HEK293 (cell line): ENCODE measurements around the gene PCDHA6.

Experiments used
- ZFP69B ChIP-seq: fragments of 450-650 bp; formaldehyde crosslinking; IDR thresholded peaks from 2 replicates; pipeline ENCODE4 v1.5.1; 2016; ENCODE audit warnings: missing biosample characterization, missing genetic modification characterization
- ZIC2 ChIP-seq: fragments of 450-650 bp; formaldehyde crosslinking; IDR thresholded peaks from 2 replicates; pipeline ENCODE4 v1.5.1; 2016; ENCODE audit warnings: missing biosample characterization, missing genetic modification characterization
- ZNF10 ChIP-seq: fragments of 450-650 bp; formaldehyde crosslinking; IDR thresholded peaks from 2 replicates; pipeline ENCODE4 v1.5.1; 2017; ENCODE audit warnings: missing biosample characterization, missing genetic modification characterization
- ZNF274 ChIP-seq, 2 experiments: fragments of 200-500 bp in 1 of 2; fragments of 450-650 bp in 1 of 2; sonication (Bioruptor generic) in 1 of 2; formaldehyde crosslinking in 1 of 2; IDR thresholded peaks; 2 replicates each; pipeline versions ENCODE4 v1.5.1 to v1.6.1; 2014 to 2016; ENCODE audit warnings: borderline replicate concordance in 1 of 2, inconsistent platforms in 1 of 2, low read length in 1 of 2, missing biosample characterization in 1 of 2, missing genetic modification characterization in 1 of 2
- TF ChIP-seq, protein P1 (sequence below): fragments of 450-650 bp; formaldehyde crosslinking; IDR thresholded peaks from 2 replicates; pipeline ENCODE4 v1.5.1; 2016; ENCODE audit warnings: missing biosample characterization, missing genetic modification characterization
- TF ChIP-seq, protein P2 (sequence below): IDR thresholded peaks from 2 replicates; pipeline ENCODE4 v1.6.1; 2011; ENCODE audit warnings: mild to moderate bottlenecking, low read depth, low read length, borderline replicate concordance
- TF ChIP-seq, protein P3 (sequence below): fragments of 450-650 bp; formaldehyde crosslinking; IDR thresholded peaks from 2 replicates; pipeline ENCODE4 v1.5.1; 2016; ENCODE audit warnings: missing biosample characterization, missing genetic modification characterization

DNA sequence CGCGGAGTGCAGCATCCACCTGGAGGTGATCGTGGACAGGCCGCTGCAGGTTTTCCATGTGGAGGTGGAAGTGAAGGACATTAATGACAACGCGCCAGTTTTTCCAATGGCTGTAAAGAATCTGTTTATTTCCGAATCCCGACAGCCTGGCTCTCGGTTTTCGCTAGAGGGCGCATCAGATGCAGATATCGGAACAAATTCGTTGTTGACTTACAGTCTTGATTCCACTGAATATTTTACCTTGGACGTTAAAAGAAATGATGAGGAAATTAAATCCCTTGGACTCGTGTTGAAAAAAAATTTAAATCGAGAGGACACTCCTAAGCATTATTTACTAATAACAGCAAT lies 26.3 kb upstream of the PCDHA6 start:
- TF ChIP-seq ZFP69B (tag by site-specific recombination) (no peak), ZIC2 (tag by site-specific recombination) (no peak), ZNF10 (tag by site-specific recombination) (no peak), ZNF274 (IDR thresholded peaks at IDR 0.05; ENCODE audit: low read length) (no peak), ZNF274 (tag by site-specific recombination; IDR thresholded peaks at IDR 0.05; ENCODE audit: borderline replicate concordance) (no peak)
- TF ChIP-seq, protein P1, sequence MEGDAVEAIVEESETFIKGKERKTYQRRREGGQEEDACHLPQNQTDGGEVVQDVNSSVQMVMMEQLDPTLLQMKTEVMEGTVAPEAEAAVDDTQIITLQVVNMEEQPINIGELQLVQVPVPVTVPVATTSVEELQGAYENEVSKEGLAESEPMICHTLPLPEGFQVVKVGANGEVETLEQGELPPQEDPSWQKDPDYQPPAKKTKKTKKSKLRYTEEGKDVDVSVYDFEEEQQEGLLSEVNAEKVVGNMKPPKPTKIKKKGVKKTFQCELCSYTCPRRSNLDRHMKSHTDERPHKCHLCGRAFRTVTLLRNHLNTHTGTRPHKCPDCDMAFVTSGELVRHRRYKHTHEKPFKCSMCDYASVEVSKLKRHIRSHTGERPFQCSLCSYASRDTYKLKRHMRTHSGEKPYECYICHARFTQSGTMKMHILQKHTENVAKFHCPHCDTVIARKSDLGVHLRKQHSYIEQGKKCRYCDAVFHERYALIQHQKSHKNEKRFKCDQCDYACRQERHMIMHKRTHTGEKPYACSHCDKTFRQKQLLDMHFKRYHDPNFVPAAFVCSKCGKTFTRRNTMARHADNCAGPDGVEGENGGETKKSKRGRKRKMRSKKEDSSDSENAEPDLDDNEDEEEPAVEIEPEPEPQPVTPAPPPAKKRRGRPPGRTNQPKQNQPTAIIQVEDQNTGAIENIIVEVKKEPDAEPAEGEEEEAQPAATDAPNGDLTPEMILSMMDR (tag by site-specific recombination) = no peak
- TF ChIP-seq, protein P2, sequence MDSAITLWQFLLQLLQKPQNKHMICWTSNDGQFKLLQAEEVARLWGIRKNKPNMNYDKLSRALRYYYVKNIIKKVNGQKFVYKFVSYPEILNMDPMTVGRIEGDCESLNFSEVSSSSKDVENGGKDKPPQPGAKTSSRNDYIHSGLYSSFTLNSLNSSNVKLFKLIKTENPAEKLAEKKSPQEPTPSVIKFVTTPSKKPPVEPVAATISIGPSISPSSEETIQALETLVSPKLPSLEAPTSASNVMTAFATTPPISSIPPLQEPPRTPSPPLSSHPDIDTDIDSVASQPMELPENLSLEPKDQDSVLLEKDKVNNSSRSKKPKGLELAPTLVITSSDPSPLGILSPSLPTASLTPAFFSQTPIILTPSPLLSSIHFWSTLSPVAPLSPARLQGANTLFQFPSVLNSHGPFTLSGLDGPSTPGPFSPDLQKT = no peak
- TF ChIP-seq, protein P3, sequence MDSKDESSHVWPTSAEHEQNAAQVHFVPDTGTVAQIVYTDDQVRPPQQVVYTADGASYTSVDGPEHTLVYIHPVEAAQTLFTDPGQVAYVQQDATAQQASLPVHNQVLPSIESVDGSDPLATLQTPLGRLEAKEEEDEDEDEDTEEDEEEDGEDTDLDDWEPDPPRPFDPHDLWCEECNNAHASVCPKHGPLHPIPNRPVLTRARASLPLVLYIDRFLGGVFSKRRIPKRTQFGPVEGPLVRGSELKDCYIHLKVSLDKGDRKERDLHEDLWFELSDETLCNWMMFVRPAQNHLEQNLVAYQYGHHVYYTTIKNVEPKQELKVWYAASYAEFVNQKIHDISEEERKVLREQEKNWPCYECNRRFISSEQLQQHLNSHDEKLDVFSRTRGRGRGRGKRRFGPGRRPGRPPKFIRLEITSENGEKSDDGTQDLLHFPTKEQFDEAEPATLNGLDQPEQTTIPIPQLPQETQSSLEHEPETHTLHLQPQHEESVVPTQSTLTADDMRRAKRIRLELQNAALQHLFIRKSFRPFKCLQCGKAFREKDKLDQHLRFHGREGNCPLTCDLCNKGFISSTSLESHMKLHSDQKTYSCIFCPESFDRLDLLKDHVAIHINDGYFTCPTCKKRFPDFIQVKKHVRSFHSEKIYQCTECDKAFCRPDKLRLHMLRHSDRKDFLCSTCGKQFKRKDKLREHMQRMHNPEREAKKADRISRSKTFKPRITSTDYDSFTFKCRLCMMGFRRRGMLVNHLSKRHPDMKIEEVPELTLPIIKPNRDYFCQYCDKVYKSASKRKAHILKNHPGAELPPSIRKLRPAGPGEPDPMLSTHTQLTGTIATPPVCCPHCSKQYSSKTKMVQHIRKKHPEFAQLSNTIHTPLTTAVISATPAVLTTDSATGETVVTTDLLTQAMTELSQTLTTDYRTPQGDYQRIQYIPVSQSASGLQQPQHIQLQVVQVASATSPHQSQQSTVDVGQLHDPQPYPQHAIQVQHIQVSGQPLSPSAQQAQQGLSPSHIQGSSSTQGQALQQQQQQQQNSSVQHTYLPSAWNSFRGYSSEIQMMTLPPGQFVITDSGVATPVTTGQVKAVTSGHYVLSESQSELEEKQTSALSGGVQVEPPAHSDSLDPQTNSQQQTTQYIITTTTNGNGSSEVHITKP (tag by site-specific recombination) = no peak
